Cerebellar nuclear complex (tissue), 1 donor: ENCODE data around the gene PSME3IP1.

ENCODE experiments used
- DNase-seq, 2 experiments: peaks; one replicate each; lab custom pipeline; 2025; lab: John Stamatoyannopoulos, UW

Gene PSME3IP1

GRCh38 chr16:57167538-57167937 lies 18.3 kb downstream of the PSME3IP1 start:
- no peak for DNase-seq

DNA sequence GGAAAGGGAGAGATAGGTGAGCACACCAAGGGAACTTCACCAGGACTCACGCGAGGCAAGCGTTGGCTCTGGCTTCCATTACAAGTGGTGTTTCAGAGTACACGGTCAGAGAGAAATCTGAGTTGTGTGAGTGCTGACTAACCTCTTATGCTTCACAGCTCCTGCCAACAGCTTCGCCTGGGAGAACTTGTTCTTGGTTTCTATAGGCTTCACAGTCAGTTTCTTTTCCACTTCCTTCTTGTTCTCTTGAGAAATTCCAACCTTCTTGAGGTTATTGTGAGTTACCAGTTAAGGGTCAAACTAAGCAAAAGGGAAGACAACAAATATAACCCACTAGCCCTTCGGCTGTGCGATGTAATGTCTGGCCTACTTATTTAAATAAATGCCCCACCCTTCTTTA lies 18.9 kb downstream of the PSME3IP1 start:
- DNase-seq = no peak

GRCh38 chr16:57166451-57166850 lies 19.4 kb downstream of the PSME3IP1 start:
- DNase-seq = no peak

DNA sequence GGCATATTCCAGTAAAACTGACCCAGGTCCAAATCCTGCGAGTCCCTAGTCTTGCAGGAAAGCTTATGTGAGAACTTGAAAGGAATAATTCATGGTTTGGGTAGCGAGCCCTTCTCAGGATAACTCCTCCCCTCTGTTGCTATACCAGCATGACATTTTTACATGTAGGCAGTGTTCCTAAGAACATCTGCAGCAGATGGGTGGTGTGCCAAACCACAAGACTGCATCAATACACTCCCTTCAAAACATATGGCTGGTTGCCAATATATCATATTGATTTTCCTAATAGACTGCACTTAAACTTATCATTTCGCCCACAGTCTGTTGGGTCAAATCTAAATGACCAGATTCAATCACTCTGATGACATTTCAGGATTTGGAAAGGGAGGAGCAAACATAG lies 19.9 kb downstream of the PSME3IP1 start:
- no peak for DNase-seq

- DNase-seq = no peak
Observed at GRCh38 chr16:57165483-57165882, 20.4 kb downstream of the PSME3IP1 start.

GRCh38 chr16:57163842-57164241 lies 22.0 kb downstream of the PSME3IP1 start:
- no peak for DNase-seq

DNA sequence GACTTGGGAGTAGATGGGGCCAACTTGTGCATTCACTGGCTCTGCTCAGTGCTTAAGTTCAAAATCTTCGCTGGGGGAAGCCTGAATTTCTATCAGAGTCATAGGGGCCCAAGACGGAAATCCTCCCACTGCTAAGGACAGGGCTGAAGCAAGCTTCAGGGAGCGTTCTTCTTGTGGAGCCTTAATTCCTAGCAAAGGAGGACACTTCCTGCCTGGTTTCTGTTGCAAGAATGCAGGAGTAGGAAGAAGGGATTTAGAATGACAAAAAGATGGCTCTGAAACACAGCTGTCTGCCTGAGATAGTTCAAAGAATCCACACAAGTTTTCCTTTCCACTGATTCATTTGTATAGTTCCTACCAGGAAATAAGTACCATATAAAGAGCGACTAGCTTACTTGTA lies 26.4 kb downstream of the PSME3IP1 start:
- DNase-seq = no peak

GRCh38 chr16:57157533-57157932 lies 28.3 kb downstream of the PSME3IP1 start:
- DNase-seq = no peak

DNA sequence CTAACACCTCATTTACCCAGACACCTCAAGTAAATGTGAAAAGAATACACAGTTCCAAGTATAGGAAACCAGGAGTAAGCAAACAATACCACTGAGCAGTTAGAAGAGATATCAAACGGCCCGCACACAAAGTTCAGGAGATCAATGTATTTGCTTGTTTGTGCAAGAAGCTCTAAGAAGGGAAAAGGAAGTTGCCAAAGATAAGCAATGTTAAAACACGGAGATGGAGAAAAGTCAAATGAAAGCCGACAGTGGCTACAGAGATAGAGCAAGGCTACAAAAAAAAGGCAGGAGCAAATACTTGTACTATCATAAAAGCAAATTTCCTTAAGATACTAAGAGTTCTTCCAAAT lies 29.5 kb downstream of the PSME3IP1 start:
- no peak for DNase-seq

- no peak for DNase-seq
Observed at GRCh38 chr16:57155702-57156350, 30.0 kb downstream of the PSME3IP1 start.

DNA sequence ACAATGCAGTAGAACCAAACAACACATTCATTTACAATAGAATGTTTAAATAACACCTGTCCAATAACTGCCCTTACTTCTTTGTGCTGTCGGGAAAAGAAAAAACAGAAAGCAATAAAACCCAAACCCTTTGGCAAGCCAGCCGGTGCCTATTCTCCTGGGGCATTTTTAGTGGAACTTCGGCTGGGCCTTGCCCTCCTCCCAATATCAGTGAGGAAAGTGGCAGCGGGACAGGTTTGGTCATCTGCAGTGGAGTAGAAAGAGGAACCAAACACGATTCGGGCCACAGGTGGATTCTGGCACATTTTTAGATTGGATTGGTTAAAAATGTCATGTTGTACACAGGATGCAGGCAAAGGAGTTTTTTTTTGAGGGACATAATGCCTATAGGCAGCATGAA lies 32.0 kb downstream of the PSME3IP1 start:
- DNase-seq = no peak

- no peak for DNase-seq
Observed at GRCh38 chr16:57152096-57153093, 33.4 kb downstream of the PSME3IP1 start.

DNA sequence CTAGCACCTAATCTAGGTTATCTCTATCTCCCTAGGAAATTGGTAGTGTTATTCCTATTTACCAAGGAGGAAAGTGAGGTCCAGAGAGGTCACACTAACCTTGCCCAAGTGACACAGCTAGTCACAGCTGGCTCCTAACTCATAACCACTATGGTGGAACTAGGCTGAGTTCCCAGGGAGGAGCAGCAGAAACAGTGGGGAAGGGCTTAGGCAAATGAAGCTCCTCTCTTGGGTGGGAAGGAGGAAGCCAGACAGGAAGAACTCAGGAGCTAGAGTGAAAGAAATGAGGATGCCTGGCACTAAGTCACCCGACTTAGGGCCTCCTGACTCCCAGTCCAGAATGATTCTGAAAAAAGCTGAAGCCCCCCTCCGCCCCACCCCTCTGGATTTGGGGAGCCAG lies 34.5 kb downstream of the PSME3IP1 start:
- no peak for DNase-seq

DNA sequence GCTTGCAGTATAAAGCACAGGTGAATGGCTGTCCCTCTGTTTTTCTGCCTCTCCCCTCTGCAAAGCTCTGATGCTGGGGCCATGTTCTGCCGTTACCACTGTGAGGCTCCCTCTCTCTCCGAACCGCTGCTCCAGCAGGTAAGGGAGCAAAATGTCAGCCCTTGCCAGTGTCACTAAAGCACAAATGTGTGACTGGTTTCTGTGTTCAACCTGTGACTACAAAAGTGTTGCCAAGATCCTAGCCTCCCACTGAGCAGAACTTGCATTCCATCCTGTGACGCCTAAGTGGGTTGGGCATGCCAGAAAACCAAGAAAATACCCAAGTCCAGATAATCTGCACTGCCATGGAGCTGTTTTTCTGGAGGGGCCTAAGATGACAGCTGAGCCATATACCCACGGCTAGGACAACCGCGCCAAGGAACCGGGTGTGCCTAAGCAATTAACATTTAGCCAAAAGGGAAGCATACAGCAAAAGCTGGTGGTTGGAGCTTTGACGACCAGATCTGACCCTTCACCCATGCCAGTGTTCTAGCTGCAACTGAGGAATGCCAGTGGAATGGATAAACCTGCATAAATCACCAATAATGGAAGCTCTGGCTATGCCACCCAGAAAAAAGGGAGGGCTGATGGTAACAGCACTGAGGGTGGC lies 35.0 kb downstream of the PSME3IP1 start:
- no peak for DNase-seq

- DNase-seq = no peak
Observed at GRCh38 chr16:57149391-57149790, 36.4 kb downstream of the PSME3IP1 start.

GRCh38 chr16:57148481-57148880 lies 37.4 kb downstream of the PSME3IP1 start:
- no peak for DNase-seq

DNA sequence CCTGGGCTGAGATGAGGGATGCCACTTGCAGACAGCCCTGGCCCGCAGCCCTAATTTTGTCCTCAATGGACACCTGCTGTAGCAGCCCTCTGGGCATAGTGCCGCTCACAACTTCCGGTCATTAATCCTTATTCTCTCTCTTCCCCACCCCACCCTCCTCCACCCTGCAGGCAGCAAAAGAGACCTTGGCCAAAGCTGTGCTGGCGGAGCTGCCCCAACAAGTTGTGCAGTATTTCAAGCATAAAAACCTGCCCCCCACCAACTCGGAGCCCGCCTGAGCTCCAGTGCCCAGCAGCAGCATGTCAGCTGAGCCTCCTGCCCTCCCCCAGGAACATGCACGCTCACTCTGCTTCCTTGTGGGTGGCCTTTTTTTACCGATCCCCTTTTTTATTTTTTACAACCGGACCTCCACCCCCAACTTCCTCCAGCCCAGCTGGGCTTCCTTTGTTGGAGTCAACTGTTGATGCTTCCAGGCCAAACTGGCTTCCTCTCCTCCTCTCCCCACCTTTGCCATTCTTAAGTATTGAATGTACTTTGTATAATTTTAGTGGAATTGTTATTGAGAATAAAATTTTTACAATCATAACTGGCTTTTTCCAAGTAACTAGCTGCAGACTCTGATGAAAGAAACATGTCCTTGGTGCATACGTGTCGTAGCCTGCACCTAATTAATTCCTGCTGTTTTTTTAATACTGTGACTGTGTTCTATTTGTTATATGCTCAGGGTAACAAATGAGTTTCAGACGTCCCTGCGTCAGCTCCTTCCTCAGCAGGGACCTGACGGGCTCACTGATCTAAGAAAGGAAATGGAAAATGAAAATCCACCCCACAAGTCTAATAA lies 38.2 kb downstream of the PSME3IP1 start:
- no peak for DNase-seq

DNA sequence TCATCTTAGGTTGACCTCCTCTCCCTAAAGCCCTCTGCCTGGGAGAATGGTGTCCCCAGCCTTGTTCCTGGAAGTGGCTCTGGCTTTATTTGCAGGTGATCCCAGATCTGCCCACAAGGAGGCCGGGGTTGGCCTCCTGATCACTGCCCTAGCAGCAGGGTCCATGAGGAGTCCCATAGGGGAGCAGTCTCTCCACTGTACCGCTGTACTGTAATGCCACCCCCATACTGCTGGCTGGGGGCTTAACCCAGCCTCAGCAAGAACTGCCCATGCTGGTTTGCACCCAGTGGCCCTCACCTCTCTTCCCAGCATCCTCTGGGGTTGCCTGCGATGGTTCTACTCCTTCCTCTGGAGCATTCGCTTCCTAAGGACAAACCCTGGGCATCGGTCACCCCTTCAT lies 39.1 kb downstream of the PSME3IP1 start:
- DNase-seq = no peak

DNA sequence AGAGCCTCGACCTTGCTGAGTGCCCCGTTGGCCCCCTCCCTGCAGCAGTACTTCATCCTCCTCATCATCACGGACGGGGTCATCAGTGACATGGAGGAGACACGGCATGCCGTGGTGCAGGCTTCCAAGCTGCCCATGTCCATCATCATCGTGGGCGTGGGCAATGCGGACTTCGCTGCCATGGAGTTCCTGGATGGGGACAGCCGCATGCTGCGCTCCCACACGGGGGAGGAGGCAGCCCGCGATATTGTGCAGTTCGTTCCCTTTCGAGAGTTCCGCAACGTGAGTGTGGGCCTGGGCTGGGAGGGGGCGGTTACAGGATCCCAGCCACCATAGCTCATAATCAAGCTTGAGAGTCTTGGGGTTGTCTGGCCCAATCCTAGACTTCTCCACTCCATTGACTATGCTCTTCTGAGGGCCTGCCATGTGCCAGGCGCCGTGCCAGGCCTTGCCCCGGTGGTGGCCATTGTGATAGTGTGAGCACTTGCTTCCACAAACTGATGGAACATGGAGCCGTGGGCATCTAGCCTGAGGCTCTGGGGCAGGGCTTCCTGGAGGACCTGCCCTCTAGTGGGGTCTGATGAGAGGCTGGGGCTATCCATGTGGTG lies 39.7 kb downstream of the PSME3IP1 start:
- DNase-seq = no peak

- DNase-seq = no peak
Observed at GRCh38 chr16:57145046-57146021, 40.5 kb downstream of the PSME3IP1 start.
